ENCODE measurements around the gene SEMA3E.

DNA sequence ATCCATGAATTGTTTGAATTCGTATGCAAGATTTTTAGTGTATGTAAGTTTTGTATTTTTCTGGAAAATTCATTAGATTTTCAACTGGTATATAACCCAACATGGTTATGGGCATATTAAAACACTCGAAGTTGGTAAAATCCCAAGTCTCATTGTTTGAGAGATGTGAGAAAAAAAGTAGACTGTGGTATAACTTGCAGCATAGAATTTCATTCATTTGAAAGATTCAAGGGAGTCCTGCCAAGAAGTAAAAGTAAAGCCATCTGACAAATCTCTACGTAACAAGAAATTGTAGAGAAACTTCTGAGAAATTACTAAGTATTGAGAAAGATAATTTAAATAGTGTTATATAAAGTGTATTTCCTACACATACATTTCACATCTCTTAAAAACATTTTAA lies 40.2 kb downstream of the SEMA3E start:
- TF ChIP-seq MYC (IDR thresholded peaks at IDR 0.05; ENCODE audit: insufficient read depth, insufficient read length, insufficient replicate concordance, low read length, severe bottlenecking) (no peak), SRF (IDR thresholded peaks at IDR 0.05; ENCODE audit: low read depth in 2 of 2, low read length in 2 of 2) (no peak), HDAC6 (IDR thresholded peaks at IDR 0.05; ENCODE audit: unreplicated experiment) (no peak), CHD2 (IDR thresholded peaks at IDR 0.05; ENCODE audit: borderline replicate concordance, low read depth, low read length) (no peak)
- TF ChIP-seq, protein P1, sequence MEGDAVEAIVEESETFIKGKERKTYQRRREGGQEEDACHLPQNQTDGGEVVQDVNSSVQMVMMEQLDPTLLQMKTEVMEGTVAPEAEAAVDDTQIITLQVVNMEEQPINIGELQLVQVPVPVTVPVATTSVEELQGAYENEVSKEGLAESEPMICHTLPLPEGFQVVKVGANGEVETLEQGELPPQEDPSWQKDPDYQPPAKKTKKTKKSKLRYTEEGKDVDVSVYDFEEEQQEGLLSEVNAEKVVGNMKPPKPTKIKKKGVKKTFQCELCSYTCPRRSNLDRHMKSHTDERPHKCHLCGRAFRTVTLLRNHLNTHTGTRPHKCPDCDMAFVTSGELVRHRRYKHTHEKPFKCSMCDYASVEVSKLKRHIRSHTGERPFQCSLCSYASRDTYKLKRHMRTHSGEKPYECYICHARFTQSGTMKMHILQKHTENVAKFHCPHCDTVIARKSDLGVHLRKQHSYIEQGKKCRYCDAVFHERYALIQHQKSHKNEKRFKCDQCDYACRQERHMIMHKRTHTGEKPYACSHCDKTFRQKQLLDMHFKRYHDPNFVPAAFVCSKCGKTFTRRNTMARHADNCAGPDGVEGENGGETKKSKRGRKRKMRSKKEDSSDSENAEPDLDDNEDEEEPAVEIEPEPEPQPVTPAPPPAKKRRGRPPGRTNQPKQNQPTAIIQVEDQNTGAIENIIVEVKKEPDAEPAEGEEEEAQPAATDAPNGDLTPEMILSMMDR (IDR thresholded peaks at IDR 0.05 in 2 of 3, conservative IDR thresholded peaks at IDR 0.05 in 1 of 3; ENCODE audit: control insufficient read depth in 2 of 3, extremely low read depth in 1 of 3, insufficient read depth in 1 of 3, low read depth in 3 of 3, low read length in 3 of 3), result no peak

All from GM12878 (cell line).